ENCODE results near the gene SMYD3.

DNA sequence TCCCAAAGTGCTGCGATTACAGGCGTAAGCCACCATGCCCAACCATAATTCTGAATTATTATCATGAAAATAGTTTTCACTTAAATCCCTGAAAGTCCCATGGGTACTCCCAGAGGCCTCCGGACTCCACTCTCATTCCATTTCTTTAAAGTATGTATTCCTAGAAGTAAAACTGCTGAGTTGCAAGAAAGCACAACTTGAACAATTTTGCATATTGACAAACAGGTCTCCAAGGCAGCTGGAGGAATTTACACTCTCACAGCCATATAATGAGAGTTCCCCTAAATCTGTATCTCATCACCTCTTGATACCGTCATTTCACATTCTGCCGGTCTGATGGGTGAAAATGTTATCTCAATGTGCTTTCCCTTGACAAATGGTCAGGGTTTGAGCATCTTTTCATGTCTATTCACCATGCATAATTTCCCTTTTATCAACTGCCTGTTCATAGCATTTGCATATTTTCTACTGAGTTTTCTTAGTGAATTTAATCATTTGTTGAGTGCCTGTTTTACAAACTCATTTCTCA, 129.4 kb downstream of the SMYD3 start:
- no peak for TF ChIP-seq POLR2A (IDR thresholded peaks at IDR 0.05)
- TF ChIP-seq, protein P1, sequence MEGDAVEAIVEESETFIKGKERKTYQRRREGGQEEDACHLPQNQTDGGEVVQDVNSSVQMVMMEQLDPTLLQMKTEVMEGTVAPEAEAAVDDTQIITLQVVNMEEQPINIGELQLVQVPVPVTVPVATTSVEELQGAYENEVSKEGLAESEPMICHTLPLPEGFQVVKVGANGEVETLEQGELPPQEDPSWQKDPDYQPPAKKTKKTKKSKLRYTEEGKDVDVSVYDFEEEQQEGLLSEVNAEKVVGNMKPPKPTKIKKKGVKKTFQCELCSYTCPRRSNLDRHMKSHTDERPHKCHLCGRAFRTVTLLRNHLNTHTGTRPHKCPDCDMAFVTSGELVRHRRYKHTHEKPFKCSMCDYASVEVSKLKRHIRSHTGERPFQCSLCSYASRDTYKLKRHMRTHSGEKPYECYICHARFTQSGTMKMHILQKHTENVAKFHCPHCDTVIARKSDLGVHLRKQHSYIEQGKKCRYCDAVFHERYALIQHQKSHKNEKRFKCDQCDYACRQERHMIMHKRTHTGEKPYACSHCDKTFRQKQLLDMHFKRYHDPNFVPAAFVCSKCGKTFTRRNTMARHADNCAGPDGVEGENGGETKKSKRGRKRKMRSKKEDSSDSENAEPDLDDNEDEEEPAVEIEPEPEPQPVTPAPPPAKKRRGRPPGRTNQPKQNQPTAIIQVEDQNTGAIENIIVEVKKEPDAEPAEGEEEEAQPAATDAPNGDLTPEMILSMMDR (IDR thresholded peaks at IDR 0.05) = no peak

Measured in adrenal gland (tissue), 5 donors.